ENCODE measurements around the gene RASEF.

DNA sequence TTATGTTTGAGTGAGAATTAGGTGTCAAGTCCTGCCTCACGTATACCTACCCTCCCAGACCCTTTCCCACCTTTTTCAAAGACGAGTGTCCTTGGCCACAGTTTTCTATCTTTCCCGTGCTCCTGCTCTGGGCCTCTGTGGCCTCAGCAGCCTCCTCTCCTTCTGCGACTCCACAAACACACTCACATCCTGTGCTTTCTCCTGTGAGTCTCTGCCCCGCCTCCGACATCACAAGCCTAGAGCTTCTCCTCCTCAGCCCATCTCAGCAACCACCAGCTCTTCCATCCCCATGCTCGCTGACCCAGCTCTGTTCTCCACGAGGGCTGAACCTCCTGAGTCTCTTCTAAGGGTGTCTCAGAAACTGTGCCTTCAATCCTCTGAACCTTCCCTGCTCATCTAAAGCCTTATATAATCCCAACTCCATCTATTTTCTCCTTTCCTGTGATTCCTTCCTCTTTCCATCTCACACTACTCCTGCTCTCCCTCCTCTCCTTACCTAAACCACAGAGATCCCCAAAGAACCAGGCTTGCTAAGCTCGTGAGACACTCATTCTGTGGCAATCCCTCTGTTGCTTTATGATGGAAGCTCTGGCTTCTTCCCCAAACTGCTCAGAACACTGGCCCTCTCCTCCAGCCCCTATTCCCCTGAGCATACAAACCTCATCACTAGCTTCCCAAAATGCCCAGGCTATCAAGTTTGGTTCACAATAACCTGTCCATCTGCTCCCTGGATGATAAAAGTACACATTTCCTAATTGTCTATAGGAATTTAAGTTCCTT is 55.2 kb downstream of the RASEF start:
- TF ChIP-seq, protein P1, sequence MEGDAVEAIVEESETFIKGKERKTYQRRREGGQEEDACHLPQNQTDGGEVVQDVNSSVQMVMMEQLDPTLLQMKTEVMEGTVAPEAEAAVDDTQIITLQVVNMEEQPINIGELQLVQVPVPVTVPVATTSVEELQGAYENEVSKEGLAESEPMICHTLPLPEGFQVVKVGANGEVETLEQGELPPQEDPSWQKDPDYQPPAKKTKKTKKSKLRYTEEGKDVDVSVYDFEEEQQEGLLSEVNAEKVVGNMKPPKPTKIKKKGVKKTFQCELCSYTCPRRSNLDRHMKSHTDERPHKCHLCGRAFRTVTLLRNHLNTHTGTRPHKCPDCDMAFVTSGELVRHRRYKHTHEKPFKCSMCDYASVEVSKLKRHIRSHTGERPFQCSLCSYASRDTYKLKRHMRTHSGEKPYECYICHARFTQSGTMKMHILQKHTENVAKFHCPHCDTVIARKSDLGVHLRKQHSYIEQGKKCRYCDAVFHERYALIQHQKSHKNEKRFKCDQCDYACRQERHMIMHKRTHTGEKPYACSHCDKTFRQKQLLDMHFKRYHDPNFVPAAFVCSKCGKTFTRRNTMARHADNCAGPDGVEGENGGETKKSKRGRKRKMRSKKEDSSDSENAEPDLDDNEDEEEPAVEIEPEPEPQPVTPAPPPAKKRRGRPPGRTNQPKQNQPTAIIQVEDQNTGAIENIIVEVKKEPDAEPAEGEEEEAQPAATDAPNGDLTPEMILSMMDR (conservative IDR thresholded peaks at IDR 0.05; ENCODE audit: low read depth, low read length) = no peak
- TF ChIP-seq SMC3 (IDR thresholded peaks at IDR 0.05; ENCODE audit: low read depth, low read length) = no peak
- TF ChIP-seq POLR2A (IDR thresholded peaks at IDR 0.05; ENCODE audit: low read depth, low read length) = no peak
- no peak for TF ChIP-seq RAD21 (IDR thresholded peaks at IDR 0.05; ENCODE audit: low read length)
- TF ChIP-seq MAZ (IDR thresholded peaks at IDR 0.05; ENCODE audit: borderline replicate concordance, low read depth, low read length) = no peak
- TF ChIP-seq, protein P2, sequence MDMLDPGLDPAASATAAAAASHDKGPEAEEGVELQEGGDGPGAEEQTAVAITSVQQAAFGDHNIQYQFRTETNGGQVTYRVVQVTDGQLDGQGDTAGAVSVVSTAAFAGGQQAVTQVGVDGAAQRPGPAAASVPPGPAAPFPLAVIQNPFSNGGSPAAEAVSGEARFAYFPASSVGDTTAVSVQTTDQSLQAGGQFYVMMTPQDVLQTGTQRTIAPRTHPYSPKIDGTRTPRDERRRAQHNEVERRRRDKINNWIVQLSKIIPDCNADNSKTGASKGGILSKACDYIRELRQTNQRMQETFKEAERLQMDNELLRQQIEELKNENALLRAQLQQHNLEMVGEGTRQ (IDR thresholded peaks at IDR 0.05; ENCODE audit: low read depth, low read length) = no peak
- TF ChIP-seq MXI1 (IDR thresholded peaks at IDR 0.05; ENCODE audit: borderline replicate concordance, low read depth, low read length) = no peak
